HG03066 (cell line): ENCODE results near the gene CYFIP2.
"Not testable (repeated sequence)": the region's sequence is repeated elsewhere in the genome, so short reads cannot be mapped to it uniquely, and the experiment has no call there.

Source experiments
- ATAC-seq: cut with Tn5 transposase; IDR thresholded peaks from one replicate; pipeline ENCODE4 v1.9.1; 2021; ENCODE audit warnings: low read depth; ENCODE audit not compliant: unreplicated experiment

The CYFIP2 gene

GRCh38 chr5:157265714-157266285 lies at the start of gene CYFIP2:
Gene CYFIP2, plus strand, starts transcription at chr5:157266123. Its CDS starts 19,239 bp downstream, at chr5:157285362.
- ATAC-seq = peak; percentile 79

GRCh38 chr5:157216391-157217142 lies 49.4 kb upstream of the CYFIP2 start:
- ATAC-seq = no peak

- no peak for ATAC-seq
These were observed 48.5 kb upstream of the CYFIP2 start for GRCh38 chr5:157217289-157218024.

GRCh38 chr5:157219491-157220271 lies 46.2 kb upstream of the CYFIP2 start:
- peak; percentile 43 for ATAC-seq

- no peak for ATAC-seq
These were observed 44.0 kb upstream of the CYFIP2 start for GRCh38 chr5:157221959-157222358.

- ATAC-seq = no peak
These were observed 43.3 kb upstream of the CYFIP2 start for GRCh38 chr5:157222506-157223230.

GRCh38 chr5:157225469-157226422 lies 40.2 kb upstream of the CYFIP2 start:
- ATAC-seq = no peak

GRCh38 chr5:157230610-157231009 lies 35.3 kb upstream of the CYFIP2 start:
- no peak for ATAC-seq

GRCh38 chr5:157232706-157233105 lies 33.2 kb upstream of the CYFIP2 start:
- no peak for ATAC-seq

GRCh38 chr5:157233515-157233914 lies 32.4 kb upstream of the CYFIP2 start:
- no peak for ATAC-seq

GRCh38 chr5:157236423-157236822 lies 29.5 kb upstream of the CYFIP2 start:
- ATAC-seq = no peak

- ATAC-seq = no peak
These were observed 24.4 kb upstream of the CYFIP2 start for GRCh38 chr5:157241483-157241882.

GRCh38 chr5:157244704-157245103 lies 21.2 kb upstream of the CYFIP2 start:
- ATAC-seq = not testable (repeated sequence)

GRCh38 chr5:157245476-157245875 lies 20.4 kb upstream of the CYFIP2 start:
- ATAC-seq = no peak

GRCh38 chr5:157245886-157246285 lies 20.0 kb upstream of the CYFIP2 start:
- no peak for ATAC-seq

GRCh38 chr5:157247267-157247666 lies 18.7 kb upstream of the CYFIP2 start:
- no peak for ATAC-seq

- no peak for ATAC-seq
These were observed 17.0 kb upstream of the CYFIP2 start for GRCh38 chr5:157248821-157249470.

- ATAC-seq = peak; percentile 90
These were observed 13.0 kb upstream of the CYFIP2 start for GRCh38 chr5:157252711-157253465.
